Upper lobe of left lung (tissue), 6 donors: ENCODE results near the gene SMYD3. TPM values are rescaled to one million over a fixed set of nuclear protein-coding genes. Genes with fewer than 3 reads are reported as not detected.

Experiments used
- ATAC-seq, 2 donors: fragments of 200-7000 bp; cut with Tn5 transposase; one replicate each; pipeline ENCODE4 v1.9.1; 2022; ENCODE audit warnings: mild to moderate bottlenecking in 2 of 2, moderate library complexity in 2 of 2; ENCODE audit not compliant: low FRiP score in 2 of 2
- DNase-seq, 2 donors: peaks; one replicate each; pipeline ENCODE4 v3.0.0-alpha.2; 2019 to 2020
- H3K27ac ChIP-seq, 4 donors: fragments of 200-600 bp; sonication (generic); one replicate each; pipeline ENCODE4 v1.5.1; 2016 to 2019
- H3K27me3 ChIP-seq, 4 donors: fragments of 200-600 bp; sonication (generic); one replicate each; pipeline ENCODE4 v1.5.1; 2017 to 2019
- H3K36me3 ChIP-seq, 4 donors: fragments of 200-600 bp; sonication (generic); one replicate each; pipeline ENCODE4 v1.5.1; 2016 to 2019
- H3K4me1 ChIP-seq, 4 donors: fragments of 200-600 bp; sonication (generic); one replicate each; pipeline ENCODE4 v1.5.1; 2018 to 2019
- H3K4me3 ChIP-seq, 4 donors: fragments of 200-600 bp; sonication (generic); one replicate each; pipeline ENCODE4 v1.5.1; 2017 to 2019; ENCODE audit warnings: mild to moderate bottlenecking in 2 of 4, moderate library complexity in 1 of 4
- H3K9me3 ChIP-seq, 4 donors: fragments of 200-600 bp; sonication (generic); one replicate each; pipeline ENCODE4 v1.5.1; 2018 to 2019
- EP300 ChIP-seq, 4 donors: sonication (generic); formaldehyde crosslinking; IDR thresholded peaks; one replicate each; pipeline ENCODE4 v1.5.1; 2017; ENCODE audit warnings: antibody characterized with exemption in 4 of 4, control low read depth in 2 of 4
- POLR2A ChIP-seq, 4 donors: fragments of 450-650 bp; IDR thresholded peaks; one replicate each; pipeline ENCODE4 v1.5.1; 2016 to 2017; ENCODE audit warnings: antibody characterized with exemption in 4 of 4, mild to moderate bottlenecking in 2 of 4
- POLR2AphosphoS5 ChIP-seq, 2 donors: sonication (generic); formaldehyde crosslinking; IDR thresholded peaks; one replicate each; pipeline ENCODE4 v1.5.1; 2017; ENCODE audit warnings: antibody characterized with exemption in 2 of 2
- WGBS, 2 donors: methylation state at CpG; one replicate each; pipeline ENCODE4 v1.1.5; 2017 to 2018; 5-methylcytosine and 5-hydroxymethylcytosine counted together
- total RNA-seq, 6 donors: library from RNA; depleted of rRNA in 4 of 6; stranded (reverse); fragments of >200 nt in 4 of 6; gene quantifications; one replicate each; pipeline versions ENCODE4 v1.1.0 to v1.2.1, GENCODE V29; 2016 to 2021
- TF ChIP-seq, protein P1 (sequence below), 6 experiments: fragments of 450-650 bp in 4 of 6; fragments of 200-600 bp in 2 of 6; sonication (generic) in 2 of 6; IDR thresholded peaks; one replicate each; pipeline ENCODE4 v1.5.1; 2016 to 2019; ENCODE audit warnings: antibody characterized with exemption in 6 of 6
- donor health status: DM: no; HTN: no; CAD: no; lungs with moderate emphysema.
- donor health status: DM: no; HTN: yes; CAD: no; lungs with severe emphysema.

SMYD3 gene
- total RNA-seq, 6 donors from 2014 or later = 22.7 to 109 (median 34.0) TPM

DNA sequence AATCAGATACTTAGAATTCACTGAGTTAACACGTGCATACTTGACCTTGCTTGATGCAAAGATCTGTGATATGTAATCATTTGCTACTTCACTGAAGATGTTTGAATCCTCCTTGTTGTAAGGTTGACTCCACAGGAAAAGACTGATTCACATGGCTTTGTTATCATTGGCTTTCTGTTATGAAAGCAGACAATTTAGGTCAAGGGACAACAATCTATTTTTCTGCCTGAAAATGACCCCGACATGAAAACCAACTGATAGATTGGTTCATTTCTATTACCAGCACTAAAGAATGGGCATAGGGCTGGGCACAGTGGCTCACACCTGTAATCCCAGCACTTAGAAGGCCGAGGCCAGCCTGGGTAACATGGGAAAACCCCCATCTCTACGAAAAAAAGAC is 546.9 kb downstream of the SMYD3 start:
- no peaks in the 10 kb centered on the region for H3K9me3 ChIP-seq
- WGBS, 2 donors = 64 to 92% methylated on average over 4 of the region's 4 CpGs
- TF ChIP-seq, protein P1, sequence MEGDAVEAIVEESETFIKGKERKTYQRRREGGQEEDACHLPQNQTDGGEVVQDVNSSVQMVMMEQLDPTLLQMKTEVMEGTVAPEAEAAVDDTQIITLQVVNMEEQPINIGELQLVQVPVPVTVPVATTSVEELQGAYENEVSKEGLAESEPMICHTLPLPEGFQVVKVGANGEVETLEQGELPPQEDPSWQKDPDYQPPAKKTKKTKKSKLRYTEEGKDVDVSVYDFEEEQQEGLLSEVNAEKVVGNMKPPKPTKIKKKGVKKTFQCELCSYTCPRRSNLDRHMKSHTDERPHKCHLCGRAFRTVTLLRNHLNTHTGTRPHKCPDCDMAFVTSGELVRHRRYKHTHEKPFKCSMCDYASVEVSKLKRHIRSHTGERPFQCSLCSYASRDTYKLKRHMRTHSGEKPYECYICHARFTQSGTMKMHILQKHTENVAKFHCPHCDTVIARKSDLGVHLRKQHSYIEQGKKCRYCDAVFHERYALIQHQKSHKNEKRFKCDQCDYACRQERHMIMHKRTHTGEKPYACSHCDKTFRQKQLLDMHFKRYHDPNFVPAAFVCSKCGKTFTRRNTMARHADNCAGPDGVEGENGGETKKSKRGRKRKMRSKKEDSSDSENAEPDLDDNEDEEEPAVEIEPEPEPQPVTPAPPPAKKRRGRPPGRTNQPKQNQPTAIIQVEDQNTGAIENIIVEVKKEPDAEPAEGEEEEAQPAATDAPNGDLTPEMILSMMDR (IDR thresholded peaks at IDR 0.05) = no peak
- no peak for TF ChIP-seq POLR2A (IDR thresholded peaks at IDR 0.05)
- TF ChIP-seq EP300 (IDR thresholded peaks at IDR 0.05) = no peak
- TF ChIP-seq POLR2AphosphoS5 (IDR thresholded peaks at IDR 0.05) = no peak
- H3K4me1 ChIP-seq = peaks cover 0 to 4% (median 0%) of the 10 kb centered on the region in 4 donors
- no peaks in the 10 kb centered on the region for H3K27me3 ChIP-seq
- H3K36me3 ChIP-seq = no peaks in the 10 kb centered on the region
- DNase-seq (no peak), ATAC-seq (no peak)
- H3K4me3 ChIP-seq = no peak overlapping the region
- no peak overlapping the region for H3K27ac ChIP-seq

DNA sequence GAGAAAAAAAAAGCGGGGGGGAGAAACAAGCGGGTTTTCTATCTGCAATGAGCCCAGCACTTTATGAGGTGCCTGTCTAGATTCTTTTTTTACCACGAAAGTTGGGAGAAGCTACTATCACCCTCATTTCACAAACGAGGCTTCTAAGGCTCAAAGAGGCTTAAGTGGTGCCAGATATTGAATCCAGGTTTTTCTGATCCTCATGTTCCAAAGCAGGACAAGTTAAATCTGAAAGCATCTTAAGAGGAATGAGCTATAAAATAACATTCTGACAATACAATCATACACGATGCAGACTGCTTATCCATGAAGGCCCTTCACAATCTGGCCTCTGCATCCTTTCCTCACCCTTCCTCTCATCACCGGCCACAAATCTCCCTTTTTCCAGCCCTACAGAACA is 549.1 kb downstream of the SMYD3 start:
- Histone ChIP-seq H3K36me3 (no peaks in the 10 kb centered on the region), H3K4me3 (no peak overlapping the region), H3K9me3 (no peaks in the 10 kb centered on the region), H3K27me3 (no peaks in the 10 kb centered on the region), H3K4me1 (peaks cover 4 to 14% (median 6%) of the 10 kb centered on the region in 4 donors), H3K27ac (no peak overlapping the region)
- no peak for DNase-seq
- TF ChIP-seq POLR2AphosphoS5 (IDR thresholded peaks at IDR 0.05) = no peak
- TF ChIP-seq POLR2A (IDR thresholded peaks at IDR 0.05) = no peak
- no peak for TF ChIP-seq EP300 (IDR thresholded peaks at IDR 0.05)
- TF ChIP-seq, protein P1 (IDR thresholded peaks at IDR 0.05) = no peak
- 62 to 94% methylated on average over 6 of the region's 6 CpGs for WGBS, 2 donors
- no peak for ATAC-seq

DNA sequence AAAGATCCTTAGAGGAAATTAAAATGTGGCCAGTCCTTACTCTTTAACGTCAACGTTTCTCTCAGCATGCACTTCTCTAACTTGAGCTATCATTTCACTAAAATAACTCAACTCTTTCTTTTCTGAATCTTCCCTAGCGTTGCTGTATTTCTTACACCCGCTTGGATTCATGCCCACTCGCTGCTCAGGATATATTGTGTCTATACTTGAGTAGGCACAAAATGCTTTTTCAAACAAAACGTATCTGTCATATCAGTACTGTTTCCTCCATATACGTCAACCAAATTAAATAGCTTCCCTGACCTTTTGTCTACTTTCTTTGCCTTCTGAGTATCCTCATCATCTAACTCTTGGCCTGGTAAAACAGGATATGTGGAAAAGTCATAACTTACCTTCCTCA is 549.7 kb downstream of the SMYD3 start:
- H3K9me3 ChIP-seq = no peaks in the 10 kb centered on the region
- H3K4me1 ChIP-seq = peaks cover 4 to 16% (median 6%) of the 10 kb centered on the region in 4 donors
- WGBS, 2 donors = 56 to 75% methylated on average over 7 of the region's 7 CpGs
- H3K27me3 ChIP-seq = no peaks in the 10 kb centered on the region
- no peak overlapping the region for H3K27ac ChIP-seq
- ATAC-seq = no peak
- no peak overlapping the region for H3K4me3 ChIP-seq
- TF ChIP-seq EP300 (IDR thresholded peaks at IDR 0.05) (no peak), POLR2A (IDR thresholded peaks at IDR 0.05) (no peak), POLR2AphosphoS5 (IDR thresholded peaks at IDR 0.05) (no peak)
- TF ChIP-seq, protein P1 (IDR thresholded peaks at IDR 0.05) = no peak
- no peaks in the 10 kb centered on the region for H3K36me3 ChIP-seq
- DNase-seq = no peak

DNA sequence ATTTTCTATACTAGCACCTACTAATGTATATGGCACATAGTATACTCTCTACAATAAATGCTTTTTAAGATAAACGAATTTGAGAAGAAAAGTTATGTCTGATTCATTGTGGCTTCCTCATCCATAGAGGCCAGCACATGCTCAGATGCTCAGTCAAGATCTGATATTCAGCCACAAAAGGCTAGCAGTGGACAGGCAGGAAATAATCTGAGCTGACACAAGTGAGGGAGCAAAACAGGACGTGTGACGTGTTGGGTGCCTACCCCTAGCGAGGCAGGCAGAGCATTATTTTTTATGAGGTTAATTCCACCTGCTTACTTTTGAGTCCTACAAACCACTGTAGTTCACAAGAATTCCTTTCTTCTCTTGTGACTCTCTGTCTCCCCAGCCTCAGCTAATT is 550.9 kb downstream of the SMYD3 start:
- no peak for DNase-seq
- peak; percentile 15 to 67 for ATAC-seq

More for the DNA sequence above, 550.9 kb downstream of the SMYD3 start:
- WGBS, 2 donors = 35 to 54% methylated on average over 4 of the region's 4 CpGs
- Histone ChIP-seq H3K9me3 (no peaks in the 10 kb centered on the region), H3K27ac (peak overlapping the region in 2 of 4 donors; percentile 1 to 40), H3K27me3 (no peaks in the 10 kb centered on the region), H3K36me3 (no peaks in the 10 kb centered on the region), H3K4me1 (peaks cover 4 to 13% (median 6%) of the 10 kb centered on the region in 4 donors), H3K4me3 (no peak overlapping the region)
- TF ChIP-seq POLR2AphosphoS5 (IDR thresholded peaks at IDR 0.05) (no peak), EP300 (IDR thresholded peaks at IDR 0.05) (no peak), POLR2A (IDR thresholded peaks at IDR 0.05) (no peak)
- TF ChIP-seq, protein P1 (IDR thresholded peaks at IDR 0.05) = no peak
